CMK (cell line): Measurements from ENCODE around the gene SNRPD1.
"Not testable (repeated sequence)": the region's sequence is repeated elsewhere in the genome, so short reads cannot be mapped to it uniquely, and the experiment has no call there.

Experiments
- DNase-seq: peaks from one replicate; pipeline ENCODE4 v3.0.0-alpha.2; 2010; ENCODE audit warnings: low read depth

The SNRPD1 gene

GRCh38 chr18:21636769-21637168 is 24.7 kb downstream of the SNRPD1 start:
- DNase-seq: no peak

GRCh38 chr18:21638822-21639221 is 26.7 kb downstream of the SNRPD1 start:
- no peak for DNase-seq

- DNase-seq: not testable (repeated sequence)
Observed at GRCh38 chr18:21640375-21640774, 28.3 kb downstream of the SNRPD1 start.

GRCh38 chr18:21650311-21650710 is 38.2 kb downstream of the SNRPD1 start:
- DNase-seq: no peak

- DNase-seq: no peak
Observed at GRCh38 chr18:21652073-21652472, 40.0 kb downstream of the SNRPD1 start.

GRCh38 chr18:21653361-21653760 is 41.2 kb downstream of the SNRPD1 start:
- DNase-seq: no peak

- no peak for DNase-seq
Observed at GRCh38 chr18:21656402-21656801, 44.3 kb downstream of the SNRPD1 start.

- no peak for DNase-seq
Observed at GRCh38 chr18:21660078-21660477, 48.0 kb downstream of the SNRPD1 start.

- no peak for DNase-seq
Observed at GRCh38 chr18:21662581-21662980, 50.5 kb downstream of the SNRPD1 start.

GRCh38 chr18:21663578-21663977 is 51.5 kb downstream of the SNRPD1 start:
- no peak for DNase-seq

GRCh38 chr18:21664069-21664468 is 52.0 kb downstream of the SNRPD1 start:
- DNase-seq: no peak

- no peak for DNase-seq
Observed at GRCh38 chr18:21669736-21670285, 57.7 kb downstream of the SNRPD1 start.

- no peak for DNase-seq
Observed at GRCh38 chr18:21672521-21673267, 60.6 kb downstream of the SNRPD1 start.

- not testable (repeated sequence) for DNase-seq
Observed at GRCh38 chr18:21675354-21675753, 63.2 kb downstream of the SNRPD1 start.

GRCh38 chr18:21678859-21679258 is 66.7 kb downstream of the SNRPD1 start:
- no peak for DNase-seq

- no peak for DNase-seq
Observed at GRCh38 chr18:21680161-21680560, 68.0 kb downstream of the SNRPD1 start.

GRCh38 chr18:21682371-21683051 is 70.4 kb downstream of the SNRPD1 start:
- no peak for DNase-seq
